Spleen (tissue), 11 donors: ENCODE results near the gene LTBP1. TPM values are rescaled to one million over a fixed set of nuclear protein-coding genes. Genes with fewer than 3 reads are reported as not detected.
"Not testable (repeated sequence)": the region's sequence is repeated elsewhere in the genome, so short reads cannot be mapped to it uniquely, and the experiment has no call there.

Experiments
- DNase-seq: peaks from one replicate; pipeline ENCODE4 v3.0.0-alpha.2; 2020
- H3K27ac ChIP-seq, 8 donors: fragments of 200-600 bp; sonication (generic) in 7 of 8; 1 replicate in 4 of 8; 2 replicates in 4 of 8; pipeline versions ENCODE4 v1.5.0 to v1.8.0; 2016 to 2021; ENCODE audit warnings: inconsistent platforms in 4 of 8, mild to moderate bottlenecking in 4 of 8, moderate library complexity in 1 of 8
- H3K27me3 ChIP-seq, 7 donors: fragments of 200-600 bp; sonication (generic) in 6 of 7; replicated peaks in 1 of 7; 1 replicate in 4 of 7; 2 replicates in 3 of 7; pipeline versions ENCODE4 v1.5.0 to v1.8.0; 2016 to 2021; ENCODE audit warnings: inconsistent platforms in 3 of 7, mild to moderate bottlenecking in 1 of 7
- H3K36me3 ChIP-seq, 6 donors: fragments of 200-600 bp; sonication (generic) in 5 of 6; 1 replicate in 4 of 6; 2 replicates in 2 of 6; pipeline versions ENCODE4 v1.5.0 to v1.8.0; 2016 to 2021; ENCODE audit warnings: inconsistent platforms in 2 of 6
- H3K4me1 ChIP-seq, 6 donors: fragments of 200-600 bp; sonication (generic) in 5 of 6; 1 replicate in 3 of 6; 2 replicates in 3 of 6; pipeline versions ENCODE4 v1.5.0 to v1.8.0; 2016 to 2021; ENCODE audit warnings: inconsistent platforms in 3 of 6
- H3K4me3 ChIP-seq, 8 donors: fragments of 200-600 bp; sonication (generic) in 7 of 8; 1 replicate in 4 of 8; 2 replicates in 4 of 8; pipeline versions ENCODE4 v1.5.0 to v1.8.0; 2016 to 2021; ENCODE audit warnings: inconsistent platforms in 4 of 8, mild to moderate bottlenecking in 4 of 8, moderate library complexity in 2 of 8
- H3K9me3 ChIP-seq, 8 donors: fragments of 200-600 bp; sonication (generic) in 7 of 8; 1 replicate in 4 of 8; 2 replicates in 4 of 8; pipeline versions ENCODE4 v1.5.0 to v1.8.0; 2016 to 2021; ENCODE audit warnings: inconsistent platforms in 4 of 8
- CTCF ChIP-seq, 11 experiments: fragments of 200-600 bp in 7 of 11; fragments of 450-650 bp in 4 of 11; sonication (generic) in 4 of 11; IDR thresholded peaks in 8 of 11; conservative IDR thresholded peaks in 3 of 11; 1 replicate in 7 of 11; 2 replicates in 4 of 11; pipeline versions ENCODE4 v1.4.0 to v1.8.0; 2016 to 2021; ENCODE audit warnings: antibody characterized with exemption in 11 of 11, inconsistent platforms in 4 of 11, mild to moderate bottlenecking in 1 of 11
- POLR2A ChIP-seq, 3 donors: fragments of 450-650 bp; IDR thresholded peaks; one replicate each; pipeline ENCODE4 v1.5.1; 2017; ENCODE audit warnings: antibody characterized with exemption in 3 of 3, mild to moderate bottlenecking in 1 of 3
- POLR2AphosphoS5 ChIP-seq, 3 donors: sonication (generic); formaldehyde crosslinking; IDR thresholded peaks; one replicate each; pipeline ENCODE4 v1.5.1; 2017; ENCODE audit warnings: antibody characterized with exemption in 3 of 3
- WGBS, 5 donors: extraction: QIAGEN DNeasy Blood & Tissue Kit in 3 of 5; methylation state at CpG; one replicate each; pipeline versions ENCODE4 v1.1.5 to v1.1.7; 2013 to 2018; 5-methylcytosine and 5-hydroxymethylcytosine counted together
- intact Hi-C: fragments of 100-400 bp; cut with DNase I; formaldehyde crosslinking; loops from one replicate; pipeline ENCODE4 v1.15.0; 2023; ENCODE audit warnings: low total_unique reads
- polyA plus RNA-seq, 3 donors: library from polyadenylated mRNA; stranded (reverse); fragments of 200-250 nt; gene quantifications; one replicate each; pipeline ENCODE4 v1.2.1, GENCODE V29; 2013
- total RNA-seq, 7 donors: library from RNA; depleted of rRNA in 3 of 7; stranded (reverse); fragments of >200 nt in 3 of 7; fragmentation: NEBNext Ultra II Directional in 4 of 7; extraction: Animal tissue kit (Norgen Biotek cat#: 25700) in 4 of 7; gene quantifications; one replicate each; pipeline versions ENCODE4 v1.1.0 to v1.2.1, GENCODE V29; 2016 to 2021
- donor health status: healthy with polysubstance abuse.
- donor health status: DM: no; HTN: no; CAD: no; lungs with moderate emphysema.
- donor health status: DM: no; HTN: no; CAD: no.
- donor health status: Bipolar disorder and iron deficiency.
- donor health status: healthy.
- donor health status: DM: no; HTN: no; CAD: no.
- donor health status: DM: yes; HTN: yes; CAD: no.

The LTBP1 gene
- total and polyA plus RNA-seq, 10 donors: 6.8 to 28.0 (median 13.3) TPM

GRCh38 chr2:32962690-32963089 is 15.9 kb downstream of the LTBP1 start:
- TF ChIP-seq POLR2AphosphoS5 (IDR thresholded peaks at IDR 0.05): no peak
- TF ChIP-seq CTCF (IDR thresholded peaks at IDR 0.05 in 8 of 11, conservative IDR thresholded peaks at IDR 0.05 in 3 of 11): no peak
- no peak for TF ChIP-seq POLR2A (IDR thresholded peaks at IDR 0.05)
- no peak overlapping the region for H3K27ac ChIP-seq
- H3K4me1 ChIP-seq: no peaks in the 10 kb centered on the region
- no peak for DNase-seq
- intact Hi-C loops: no loop called here
- H3K9me3 ChIP-seq: no peaks in the 10 kb centered on the region
- no peak overlapping the region for H3K4me3 ChIP-seq
- H3K36me3 ChIP-seq: no peaks in the 10 kb centered on the region
- WGBS, 5 donors: 56 to 94% (median 87%) methylated on average over 3 of the region's 3 CpGs
- H3K27me3 ChIP-seq: no peaks in the 10 kb centered on the region

GRCh38 chr2:32963941-32964340 is 17.2 kb downstream of the LTBP1 start:
- no peaks in the 10 kb centered on the region for H3K9me3 ChIP-seq
- no peak overlapping the region for H3K27ac ChIP-seq
- H3K27me3 ChIP-seq: no peaks in the 10 kb centered on the region
- DNase-seq: no peak
- no peaks in the 10 kb centered on the region for H3K36me3 ChIP-seq
- H3K4me3 ChIP-seq: no peak overlapping the region
- no peaks in the 10 kb centered on the region for H3K4me1 ChIP-seq
- TF ChIP-seq POLR2A (IDR thresholded peaks at IDR 0.05): no peak
- intact Hi-C loops: no loop called here
- WGBS, 5 donors: 78 to 93% (median 85%) methylated on average over 3 of the region's 3 CpGs

DNA sequence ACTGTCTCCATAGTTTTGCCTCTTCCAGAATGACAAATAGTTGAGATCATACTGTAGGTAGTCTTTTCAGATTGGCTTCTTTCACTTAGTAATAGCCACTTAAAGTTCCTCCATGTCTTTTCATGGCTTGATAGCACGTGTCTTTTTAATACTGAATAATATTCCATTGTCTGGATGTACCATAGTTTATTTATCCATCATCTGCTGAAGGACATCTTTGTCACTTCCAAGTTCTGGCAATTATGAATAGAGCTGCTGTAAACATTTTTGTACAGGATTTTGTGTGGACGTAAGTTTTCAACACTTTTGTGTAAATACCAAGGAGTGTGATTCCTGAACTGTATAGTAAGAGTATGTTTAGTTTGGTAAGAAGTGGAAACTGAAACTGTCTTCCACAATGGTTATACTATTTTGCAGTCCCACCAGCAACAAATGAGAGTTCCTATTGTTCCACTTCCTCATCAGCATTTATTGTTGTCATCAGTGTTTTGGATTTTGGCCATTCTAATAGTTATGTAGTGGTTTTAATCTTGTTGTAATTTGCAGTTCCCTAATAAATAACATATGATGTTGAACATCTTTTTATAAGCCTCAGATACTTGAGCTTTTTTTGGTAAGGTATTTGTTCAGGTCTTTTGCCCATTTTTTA is 18.9 kb downstream of the LTBP1 start:
- H3K36me3 ChIP-seq: no peaks in the 10 kb centered on the region
- H3K4me3 ChIP-seq: no peak overlapping the region
- no peak overlapping the region for H3K27ac ChIP-seq
- intact Hi-C loops: no loop called here
- H3K4me1 ChIP-seq: no peaks in the 10 kb centered on the region
- H3K27me3 ChIP-seq: no peaks in the 10 kb centered on the region
- TF ChIP-seq POLR2AphosphoS5 (IDR thresholded peaks at IDR 0.05) (no peak), CTCF (IDR thresholded peaks at IDR 0.05 in 8 of 11, conservative IDR thresholded peaks at IDR 0.05 in 3 of 11) (no peak), POLR2A (IDR thresholded peaks at IDR 0.05) (no peak)
- H3K9me3 ChIP-seq: no peaks in the 10 kb centered on the region
- no peak for DNase-seq
- WGBS, 5 donors: 62 to 90% (median 74%) methylated on average over 2 of the region's 2 CpGs

- intact Hi-C loops: no loop called here
- Histone ChIP-seq H3K9me3 (peaks cover 0 to 16% (median 9%) of the 10 kb centered on the region in 8 donors), H3K27ac (no peak overlapping the region), H3K36me3 (no peaks in the 10 kb centered on the region), H3K4me3 (no peak overlapping the region), H3K4me1 (no peaks in the 10 kb centered on the region), H3K27me3 (no peaks in the 10 kb centered on the region)
- WGBS, 5 donors: 89 to 98% (median 96%) methylated on average over 2 of the region's 2 CpGs
- no peak for DNase-seq
- no peak for TF ChIP-seq CTCF (IDR thresholded peaks at IDR 0.05 in 8 of 11, conservative IDR thresholded peaks at IDR 0.05 in 3 of 11)
- no peak for TF ChIP-seq POLR2A (IDR thresholded peaks at IDR 0.05)
- TF ChIP-seq POLR2AphosphoS5 (IDR thresholded peaks at IDR 0.05): no peak
Observed at GRCh38 chr2:32969444-32970162, 22.9 kb downstream of the LTBP1 start.

DNA sequence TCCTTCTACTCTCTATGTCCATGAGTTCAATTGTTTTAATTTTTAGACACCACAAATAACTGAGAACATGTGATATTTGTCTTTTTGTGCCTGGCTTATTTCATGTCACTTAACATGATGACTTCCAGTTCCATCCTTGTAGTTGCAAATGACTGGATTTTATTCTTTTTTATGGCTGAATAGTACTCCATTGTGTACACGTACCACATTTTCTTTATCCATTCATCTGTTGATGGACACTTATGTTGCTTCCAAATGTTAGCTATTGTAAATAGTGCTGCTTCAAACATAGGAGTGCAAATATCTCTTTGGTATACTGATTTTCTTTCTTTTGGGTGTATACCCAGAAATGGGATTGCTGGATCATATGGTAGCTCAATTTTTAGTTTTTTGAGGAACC is 27.0 kb downstream of the LTBP1 start:
- H3K4me3 ChIP-seq, H3K4me1 ChIP-seq, H3K27me3 ChIP-seq, DNase-seq, H3K36me3 ChIP-seq, H3K27ac ChIP-seq, intact Hi-C loops: not testable (repeated sequence)
- 91 to 100% (median 95%) methylated on average over 1 of the region's 1 CpG for WGBS, 5 donors
- H3K9me3 ChIP-seq: peaks cover 0 to 34% (median 15%) of the 10 kb centered on the region in 8 donors
